RWPE2 (cell line): ENCODE measurements around the gene SLC7A6.

ENCODE experiments used
- ATAC-seq: fragments of 200-7000 bp; cut with Tn5 transposase; 3 replicates; pipeline ENCODE4 v1.9.1; 2021; ENCODE audit warnings: low read depth
- DNase-seq: peaks from one replicate; pipeline ENCODE4 v3.0.0-alpha.2; 2020; ENCODE audit warnings: low spot score
- H3K27ac ChIP-seq: fragments of 450-650 bp; 2 replicates; pipeline ENCODE4 v1.5.1; 2017; ENCODE audit warnings: mild to moderate bottlenecking; ENCODE audit not compliant: poor library complexity, severe bottlenecking
- H3K27me3 ChIP-seq: fragments of 250-450 bp; sonication (Bioruptor Pico); 2 replicates; pipeline ENCODE4 v1.5.1; 2021; ENCODE audit warnings: mild to moderate bottlenecking, moderate library complexity; ENCODE audit not compliant: insufficient read depth, poor library complexity, severe bottlenecking
- H3K36me3 ChIP-seq: fragments of 250-450 bp; sonication (Bioruptor Pico); 2 replicates; pipeline ENCODE4 v1.5.1; 2020; ENCODE audit warnings: low read depth, mild to moderate bottlenecking, moderate library complexity
- H3K4me1 ChIP-seq: fragments of 250-450 bp; sonication (Bioruptor Pico); 2 replicates; pipeline ENCODE4 v1.5.1; 2021; ENCODE audit warnings: mild to moderate bottlenecking, moderate library complexity; ENCODE audit not compliant: insufficient read depth, poor library complexity, severe bottlenecking
- H3K4me3 ChIP-seq: fragments of 250-450 bp; sonication (Bioruptor Pico); 2 replicates; pipeline ENCODE4 v1.5.1; 2021; ENCODE audit warnings: mild to moderate bottlenecking, moderate library complexity; ENCODE audit not compliant: severe bottlenecking
- H3K9me3 ChIP-seq: fragments of 250-450 bp; sonication (Bioruptor Pico); 2 replicates; pipeline ENCODE4 v1.5.1; 2021; ENCODE audit warnings: mild to moderate bottlenecking, moderate library complexity; ENCODE audit not compliant: severe bottlenecking
- TF ChIP-seq, protein P1 (sequence below): fragments of 450-650 bp; IDR thresholded peaks from one replicate; pipeline ENCODE4 v1.5.1; 2017; ENCODE audit warnings: mild to moderate bottlenecking, moderate library complexity; ENCODE audit not compliant: poor library complexity, severe bottlenecking

Gene SLC7A6

DNA sequence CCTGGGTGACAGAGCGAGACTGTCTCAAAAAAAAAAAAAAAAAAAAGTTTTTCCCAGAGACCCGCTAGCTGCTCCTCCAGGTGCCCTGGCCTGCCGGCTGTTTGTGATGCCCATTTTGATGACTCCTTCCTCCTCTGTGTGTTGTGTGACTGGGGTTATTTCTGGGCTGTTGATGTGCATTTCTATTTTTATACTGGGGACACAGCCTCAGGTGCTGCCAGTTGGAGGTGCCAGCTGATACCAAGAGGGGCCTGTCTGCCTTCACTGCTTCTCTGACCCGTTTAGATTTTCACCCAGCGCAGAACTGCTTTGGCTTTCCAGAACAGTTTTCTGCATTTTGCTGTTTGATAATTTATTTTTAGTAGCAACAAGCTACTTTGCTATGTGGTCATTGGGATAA, 12.5 kb upstream of the SLC7A6 start:
- TF ChIP-seq, protein P1, sequence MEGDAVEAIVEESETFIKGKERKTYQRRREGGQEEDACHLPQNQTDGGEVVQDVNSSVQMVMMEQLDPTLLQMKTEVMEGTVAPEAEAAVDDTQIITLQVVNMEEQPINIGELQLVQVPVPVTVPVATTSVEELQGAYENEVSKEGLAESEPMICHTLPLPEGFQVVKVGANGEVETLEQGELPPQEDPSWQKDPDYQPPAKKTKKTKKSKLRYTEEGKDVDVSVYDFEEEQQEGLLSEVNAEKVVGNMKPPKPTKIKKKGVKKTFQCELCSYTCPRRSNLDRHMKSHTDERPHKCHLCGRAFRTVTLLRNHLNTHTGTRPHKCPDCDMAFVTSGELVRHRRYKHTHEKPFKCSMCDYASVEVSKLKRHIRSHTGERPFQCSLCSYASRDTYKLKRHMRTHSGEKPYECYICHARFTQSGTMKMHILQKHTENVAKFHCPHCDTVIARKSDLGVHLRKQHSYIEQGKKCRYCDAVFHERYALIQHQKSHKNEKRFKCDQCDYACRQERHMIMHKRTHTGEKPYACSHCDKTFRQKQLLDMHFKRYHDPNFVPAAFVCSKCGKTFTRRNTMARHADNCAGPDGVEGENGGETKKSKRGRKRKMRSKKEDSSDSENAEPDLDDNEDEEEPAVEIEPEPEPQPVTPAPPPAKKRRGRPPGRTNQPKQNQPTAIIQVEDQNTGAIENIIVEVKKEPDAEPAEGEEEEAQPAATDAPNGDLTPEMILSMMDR, result no peak
- no peak overlapping the region for H3K27ac ChIP-seq
- no peak for ATAC-seq

DNA sequence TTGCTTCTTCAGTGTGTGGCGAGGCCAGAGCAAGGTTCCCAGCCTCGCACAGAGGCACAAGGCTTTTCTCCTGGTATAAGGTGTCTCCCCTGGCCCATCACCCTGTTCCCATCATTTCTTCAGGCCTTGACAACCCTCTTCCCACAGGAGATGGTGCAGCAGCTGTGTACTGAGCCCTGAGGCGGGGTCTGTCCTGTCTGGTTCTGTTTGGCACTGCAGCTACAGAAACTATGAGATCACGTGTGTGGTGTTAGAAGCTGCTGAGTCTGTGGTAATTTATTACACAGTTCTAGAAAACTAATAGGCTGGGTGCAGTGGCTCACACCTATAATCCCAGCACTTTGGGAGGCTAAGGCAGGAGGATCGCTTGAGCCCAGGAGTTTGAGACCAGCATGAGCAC, 11.9 kb upstream of the SLC7A6 start:
- TF ChIP-seq, protein P1, result no peak
- Histone ChIP-seq H3K36me3 (peaks cover 35% of the 10 kb centered on the region), H3K4me1 (no peaks in the 10 kb centered on the region), H3K27me3 (no peaks in the 10 kb centered on the region), H3K9me3 (no peaks in the 10 kb centered on the region), H3K27ac (no peak overlapping the region), H3K4me3 (no peak overlapping the region)
- DNase-seq, result no peak
- ATAC-seq, result no peak

More for the DNA sequence above, 12.5 kb upstream of the SLC7A6 start:
- DNase-seq, result no peak
- no peaks in the 10 kb centered on the region for H3K4me1 ChIP-seq
- no peaks in the 10 kb centered on the region for H3K9me3 ChIP-seq
- H3K27me3 ChIP-seq, result no peaks in the 10 kb centered on the region
- no peak overlapping the region for H3K4me3 ChIP-seq
- H3K36me3 ChIP-seq, result peaks cover 35% of the 10 kb centered on the region

DNA sequence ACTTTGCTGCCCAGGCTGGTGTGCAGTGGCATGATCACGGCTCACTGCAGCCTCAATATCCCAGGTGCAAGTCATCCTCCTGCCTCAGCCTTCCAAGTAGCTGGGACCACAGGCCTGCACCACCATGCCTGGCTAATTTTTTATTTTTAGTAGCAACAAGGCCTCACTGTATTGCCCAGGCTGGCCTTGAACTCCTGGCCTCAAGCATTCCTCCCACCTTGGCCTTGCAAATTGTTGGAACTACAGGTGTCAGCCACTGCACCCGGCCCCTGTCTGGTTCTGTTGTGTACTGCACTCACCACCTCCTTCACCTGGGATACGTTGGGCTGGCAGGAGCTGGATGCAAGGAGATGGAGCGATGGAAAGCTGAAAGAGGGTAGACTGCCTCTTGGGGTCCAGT, 10.6 kb upstream of the SLC7A6 start:
- Histone ChIP-seq H3K36me3 (peaks cover 35% of the 10 kb centered on the region), H3K27me3 (no peaks in the 10 kb centered on the region), H3K4me3 (no peak overlapping the region), H3K27ac (no peak overlapping the region), H3K9me3 (no peaks in the 10 kb centered on the region), H3K4me1 (no peaks in the 10 kb centered on the region)
- DNase-seq (no peak), ATAC-seq (no peak)
- TF ChIP-seq, protein P1, result no peak

DNA sequence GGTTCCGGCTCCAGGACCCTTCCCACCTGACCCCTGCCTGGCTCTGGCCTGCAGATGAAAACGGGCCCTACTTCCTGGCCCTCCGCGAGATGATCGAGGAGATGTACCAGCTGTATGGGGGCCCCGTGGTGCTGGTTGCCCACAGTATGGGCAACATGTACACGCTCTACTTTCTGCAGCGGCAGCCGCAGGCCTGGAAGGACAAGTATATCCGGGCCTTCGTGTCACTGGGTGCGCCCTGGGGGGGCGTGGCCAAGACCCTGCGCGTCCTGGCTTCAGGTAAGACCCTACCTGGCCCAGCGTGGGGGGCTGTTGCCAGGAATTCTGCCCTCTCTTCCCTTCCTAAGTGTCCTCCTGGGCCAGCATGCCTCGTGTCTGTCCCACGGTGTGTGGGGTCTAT, 8.6 kb upstream of the SLC7A6 start:
- Histone ChIP-seq H3K4me1 (no peaks in the 10 kb centered on the region), H3K27me3 (no peaks in the 10 kb centered on the region), H3K27ac (no peak overlapping the region), H3K4me3 (no peak overlapping the region), H3K36me3 (peaks cover 21% of the 10 kb centered on the region), H3K9me3 (no peaks in the 10 kb centered on the region)
- ATAC-seq, result no peak
- TF ChIP-seq, protein P1, result no peak
- DNase-seq, result no peak

DNA sequence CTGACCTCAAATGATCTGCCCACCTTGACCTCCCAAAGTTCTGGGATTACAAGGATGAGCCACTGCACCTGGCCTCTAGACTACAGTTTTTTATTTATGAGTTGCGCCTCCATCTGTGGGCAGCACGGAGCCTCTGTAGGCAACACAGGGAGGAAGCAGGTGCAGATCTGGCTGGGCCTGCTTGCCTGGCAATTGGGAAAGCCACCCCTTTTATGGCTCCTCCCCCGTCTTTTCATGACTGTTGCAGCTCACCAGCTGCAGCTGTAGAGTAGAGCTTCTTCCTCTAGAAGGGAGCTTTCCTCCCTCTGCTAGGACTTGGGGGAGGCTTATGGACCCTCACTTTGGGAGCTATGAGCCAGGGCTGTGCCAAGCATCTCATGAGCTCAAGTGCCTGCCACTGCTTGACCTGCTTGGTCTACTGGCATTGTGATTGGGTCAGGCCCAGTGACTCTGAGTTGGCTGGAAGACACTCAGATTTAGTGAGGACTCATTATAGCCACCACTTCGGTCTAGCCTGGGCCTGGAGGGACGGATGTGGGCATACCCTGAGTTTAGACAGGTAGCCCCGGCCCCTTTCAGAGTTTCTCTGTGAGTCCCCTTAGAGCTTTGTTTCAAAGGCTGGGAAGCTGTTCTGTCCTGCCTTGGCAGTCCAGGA, 6.9 kb upstream of the SLC7A6 start:
- Histone ChIP-seq H3K27me3 (no peaks in the 10 kb centered on the region), H3K4me1 (no peaks in the 10 kb centered on the region), H3K4me3 (no peak overlapping the region), H3K27ac (peak overlapping the region; percentile 31), H3K9me3 (no peaks in the 10 kb centered on the region), H3K36me3 (peaks cover 20% of the 10 kb centered on the region)
- TF ChIP-seq, protein P1, result no peak
- ATAC-seq, result no peak
- no peak for DNase-seq
